Panc1 (cell line): Measurements from ENCODE around the gene CCNA2.
A peak's percentile ranks its signal among the peaks of the same experiment; 100 is the strongest.

Experiments
- POLR2AphosphoS5 ChIP-seq: IDR thresholded peaks from 2 replicates; pipeline ENCODE4 v1.6.1; 2012; ENCODE audit warnings: mild to moderate bottlenecking, low read depth, low read length, moderate library complexity
- REST ChIP-seq, 2 experiments: IDR thresholded peaks; 2 replicates each; pipeline ENCODE4 v1.6.1; 2011 to 2012; ENCODE audit warnings: low read depth in 2 of 2, control low read depth in 1 of 2, low read length in 1 of 2, mild to moderate bottlenecking in 1 of 2, moderate library complexity in 1 of 2; ENCODE audit not compliant: insufficient read depth in 1 of 2
- SIN3A ChIP-seq: IDR thresholded peaks from 2 replicates; pipeline ENCODE4 v1.6.1; 2012; ENCODE audit warnings: low read depth, mild to moderate bottlenecking, low read length, moderate library complexity, borderline replicate concordance; ENCODE audit not compliant: insufficient read depth
- TCF7L2 ChIP-seq: IDR thresholded peaks from 2 replicates; pipeline ENCODE4 v1.6.1; 2011; ENCODE audit warnings: mild to moderate bottlenecking, low read depth, low read length, inconsistent platforms
- TF ChIP-seq, protein P1 (sequence below): fragments of 450-650 bp; IDR thresholded peaks from 2 replicates; pipeline ENCODE4 v1.5.1; 2017; ENCODE audit warnings: mild to moderate bottlenecking

GRCh38 chr4:121823505-121824170 is at the start of gene CCNA2:
- TF ChIP-seq REST (IDR thresholded peaks at IDR 0.05; ENCODE audit: insufficient read depth in 1 of 2, low read depth in 2 of 2, low read length in 1 of 2), result no peak
- TF ChIP-seq, protein P1, sequence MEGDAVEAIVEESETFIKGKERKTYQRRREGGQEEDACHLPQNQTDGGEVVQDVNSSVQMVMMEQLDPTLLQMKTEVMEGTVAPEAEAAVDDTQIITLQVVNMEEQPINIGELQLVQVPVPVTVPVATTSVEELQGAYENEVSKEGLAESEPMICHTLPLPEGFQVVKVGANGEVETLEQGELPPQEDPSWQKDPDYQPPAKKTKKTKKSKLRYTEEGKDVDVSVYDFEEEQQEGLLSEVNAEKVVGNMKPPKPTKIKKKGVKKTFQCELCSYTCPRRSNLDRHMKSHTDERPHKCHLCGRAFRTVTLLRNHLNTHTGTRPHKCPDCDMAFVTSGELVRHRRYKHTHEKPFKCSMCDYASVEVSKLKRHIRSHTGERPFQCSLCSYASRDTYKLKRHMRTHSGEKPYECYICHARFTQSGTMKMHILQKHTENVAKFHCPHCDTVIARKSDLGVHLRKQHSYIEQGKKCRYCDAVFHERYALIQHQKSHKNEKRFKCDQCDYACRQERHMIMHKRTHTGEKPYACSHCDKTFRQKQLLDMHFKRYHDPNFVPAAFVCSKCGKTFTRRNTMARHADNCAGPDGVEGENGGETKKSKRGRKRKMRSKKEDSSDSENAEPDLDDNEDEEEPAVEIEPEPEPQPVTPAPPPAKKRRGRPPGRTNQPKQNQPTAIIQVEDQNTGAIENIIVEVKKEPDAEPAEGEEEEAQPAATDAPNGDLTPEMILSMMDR, result no peak
- peak; percentile 76 for TF ChIP-seq POLR2AphosphoS5
- peak; percentile 99 for TF ChIP-seq SIN3A
- TF ChIP-seq TCF7L2, result no peak
